HepG2 (cell line): ENCODE data around the gene MPG. TPM values are rescaled to one million over a fixed set of nuclear protein-coding genes. Genes with fewer than 3 reads are reported as not detected.
A peak's percentile ranks its signal among the peaks of the same experiment; 100 is the strongest.

Source experiments
- ATF3 ChIP-seq: sonication (generic); formaldehyde crosslinking; IDR thresholded peaks from 2 replicates; pipeline ENCODE4 v1.4.0; 2020; ENCODE audit warnings: missing genetic modification reagents
- DNMT1 ChIP-seq: sonication (generic); formaldehyde crosslinking; IDR thresholded peaks from 2 replicates; pipeline ENCODE4 v1.5.1; 2020; ENCODE audit warnings: mild to moderate bottlenecking, missing genetic modification reagents
- GATAD2A ChIP-seq: IDR thresholded peaks from 2 replicates; pipeline ENCODE4 v1.6.1; 2016
- GMEB1 ChIP-seq: sonication (generic); formaldehyde crosslinking; IDR thresholded peaks from 2 replicates; pipeline ENCODE4 v1.5.1; 2020; ENCODE audit warnings: missing genetic modification reagents, mild to moderate bottlenecking, borderline replicate concordance
- HCFC1 ChIP-seq: fragments of 150-350 bp; IDR thresholded peaks from 2 replicates; pipeline ENCODE4 v1.6.1; 2014; ENCODE audit warnings: low read depth, low read length
- HOXD1 ChIP-seq: sonication (generic); formaldehyde crosslinking; IDR thresholded peaks from 2 replicates; pipeline ENCODE4 v1.5.0; 2020; ENCODE audit warnings: missing genetic modification reagents
- IRX3 ChIP-seq: sonication (generic); formaldehyde crosslinking; IDR thresholded peaks from 2 replicates; pipeline ENCODE4 v1.8.1; 2023; ENCODE audit warnings: mild to moderate bottlenecking, low read depth, missing genetic modification reagents, borderline replicate concordance
- KDM6A ChIP-seq: IDR thresholded peaks from 2 replicates; pipeline ENCODE4 v1.6.1; 2016; ENCODE audit warnings: low read depth
- KLF11 ChIP-seq: IDR thresholded peaks from 2 replicates; pipeline ENCODE4 v1.6.1; 2016; ENCODE audit warnings: missing compliant biosample characterization
- KLF13 ChIP-seq: sonication (generic); formaldehyde crosslinking; IDR thresholded peaks from 2 replicates; pipeline ENCODE4 v1.4.0; 2020; ENCODE audit warnings: mild to moderate bottlenecking, missing genetic modification reagents
- MZF1 ChIP-seq: sonication (generic); formaldehyde crosslinking; IDR thresholded peaks from 2 replicates; pipeline ENCODE4 v1.8.1; 2023; ENCODE audit warnings: mild to moderate bottlenecking, missing genetic modification reagents, borderline replicate concordance
- RARA ChIP-seq: IDR thresholded peaks from 2 replicates; pipeline ENCODE4 v1.6.1; 2016; ENCODE audit warnings: missing genetic modification reagents, missing compliant biosample characterization
- RBAK ChIP-seq: sonication (generic); formaldehyde crosslinking; IDR thresholded peaks from 2 replicates; pipeline ENCODE4 v1.5.1; 2020; ENCODE audit warnings: mild to moderate bottlenecking, missing genetic modification reagents
- RELA ChIP-seq: sonication (generic); formaldehyde crosslinking; IDR thresholded peaks from 2 replicates; pipeline ENCODE4 v1.4.0; 2020; ENCODE audit warnings: missing genetic modification reagents
- RXRB ChIP-seq: IDR thresholded peaks from 2 replicates; pipeline ENCODE4 v1.6.1; 2016; ENCODE audit warnings: borderline replicate concordance, missing genetic modification reagents, missing compliant biosample characterization
- SALL1 ChIP-seq: sonication (generic); formaldehyde crosslinking; IDR thresholded peaks from 2 replicates; pipeline ENCODE4 v1.8.0; 2022; ENCODE audit warnings: mild to moderate bottlenecking, missing genetic modification reagents
- SIN3B ChIP-seq: fragments of 150-350 bp; IDR thresholded peaks from 2 replicates; pipeline ENCODE4 v1.6.1; 2014; ENCODE audit warnings: low read length
- TBX3 ChIP-seq: fragments of 450-650 bp; IDR thresholded peaks from 2 replicates; pipeline ENCODE4 v1.6.1; 2017; ENCODE audit warnings: antibody characterized with exemption, mild to moderate bottlenecking, inconsistent platforms, borderline replicate concordance
- TCF7L2 ChIP-seq: IDR thresholded peaks from 2 replicates; pipeline ENCODE4 v1.6.1; 2011; ENCODE audit warnings: mild to moderate bottlenecking, low read depth, low read length, moderate library complexity
- TFE3 ChIP-seq: IDR thresholded peaks from 2 replicates; pipeline ENCODE4 v1.6.1; 2016
- ZBTB20 ChIP-seq: sonication (generic); formaldehyde crosslinking; IDR thresholded peaks from 2 replicates; pipeline ENCODE4 v1.8.1; 2023; ENCODE audit warnings: missing genetic modification reagents, low read depth, mild to moderate bottlenecking, borderline replicate concordance
- ZNF280B ChIP-seq: sonication (generic); formaldehyde crosslinking; IDR thresholded peaks from 2 replicates; pipeline ENCODE4 v1.5.0; 2020; ENCODE audit warnings: missing genetic modification reagents, mild to moderate bottlenecking, borderline replicate concordance
- ZNF335 ChIP-seq: sonication (generic); formaldehyde crosslinking; IDR thresholded peaks from 2 replicates; pipeline ENCODE4 v1.4.0; 2020; ENCODE audit warnings: missing genetic modification reagents
- ZNF350 ChIP-seq: sonication (generic); formaldehyde crosslinking; IDR thresholded peaks from 2 replicates; pipeline ENCODE4 v1.4.0; 2020; ENCODE audit warnings: mild to moderate bottlenecking, low read depth, missing genetic modification reagents, borderline replicate concordance
- ZNF367 ChIP-seq: sonication (generic); formaldehyde crosslinking; IDR thresholded peaks from 2 replicates; pipeline ENCODE4 v1.4.0; 2020; ENCODE audit warnings: missing genetic modification reagents, borderline replicate concordance
- ZNF670 ChIP-seq: sonication (generic); formaldehyde crosslinking; IDR thresholded peaks from 2 replicates; pipeline ENCODE4 v1.8.0; 2022; ENCODE audit warnings: mild to moderate bottlenecking, missing genetic modification reagents, borderline replicate concordance
- ZNF83 ChIP-seq: sonication (generic); formaldehyde crosslinking; IDR thresholded peaks from 2 replicates; pipeline ENCODE4 v1.4.0; 2020; ENCODE audit warnings: missing genetic modification reagents, mild to moderate bottlenecking, borderline replicate concordance
- ZSCAN12 ChIP-seq: sonication (generic); formaldehyde crosslinking; IDR thresholded peaks from 2 replicates; pipeline ENCODE4 v1.9.0; 2021; ENCODE audit warnings: mild to moderate bottlenecking, missing genetic modification reagents
- polyA plus RNA-seq, 8 experiments: library from polyadenylated mRNA; depleted of rRNA in 3 of 8; stranded (reverse) in 7 of 8; unstranded in 1 of 8; fragments of >200 nt; fragmentation: Illumina TruSeq in 4 of 8; extraction: Trizol in 4 of 8; gene quantifications; 2 replicates each; pipeline versions ENCODE4 v1.2.1 to v1.2.3, GENCODE V29; 2011 to 2016; ENCODE audit warnings: low read depth in 4 of 8, missing spikeins in 1 of 8, mixed read lengths in 1 of 8; ENCODE audit not compliant: insufficient read depth in 1 of 8
- total RNA-seq, 5 experiments: library from RNA; depleted of rRNA; stranded (reverse); fragments of >200 nt; fragmentation: Illumina TruSeq; extraction: Trizol; gene quantifications; 2 replicates each; pipeline ENCODE4 v1.2.3, GENCODE V29; 2016; ENCODE audit warnings: low read depth in 1 of 5

The MPG gene
- total and polyA plus RNA-seq, 2 of the 13 experiments (the other 11 are each of a cell fraction or from before 2014, with no cell fraction given) = 59.1 to 62.5 TPM

GRCh38 chr16:77807-78443 lies at the start of gene MPG (continued):
- TF ChIP-seq ZNF280B (CRISPR knock-in tag) = no peak
- no peak for TF ChIP-seq ZNF83 (CRISPR knock-in tag)
- TF ChIP-seq RXRB (CRISPR knock-in tag) = no peak
- TF ChIP-seq HCFC1 = no peak
- no peak for TF ChIP-seq KLF13
- TF ChIP-seq TBX3 = no peak
- TF ChIP-seq TFE3 (CRISPR knock-in tag) = no peak
- no peak for TF ChIP-seq GATAD2A
- no peak for TF ChIP-seq GMEB1 (CRISPR knock-in tag)
- TF ChIP-seq SALL1 (CRISPR knock-in tag) = peak; percentile 31; the same call in 1 of the 2 replicates
- no peak for TF ChIP-seq ZNF670 (CRISPR knock-in tag)
- TF ChIP-seq RBAK (CRISPR knock-in tag) = no peak
- TF ChIP-seq IRX3 = no peak
- TF ChIP-seq ZNF350 (CRISPR knock-in tag) = no peak
- TF ChIP-seq DNMT1 (CRISPR knock-in tag) = no peak
- no peak for TF ChIP-seq ZNF335
- no peak for TF ChIP-seq RARA (CRISPR knock-in tag)
- no peak for TF ChIP-seq KDM6A (CRISPR knock-in tag)
- no peak for TF ChIP-seq ZNF367 (CRISPR knock-in tag)
- no peak for TF ChIP-seq ZBTB20
- TF ChIP-seq HOXD1 (CRISPR knock-in tag) = no peak
- no peak for TF ChIP-seq ZSCAN12 (CRISPR knock-in tag)
- 0 out of 2 replicates have a peak, but pooled peaks have one; percentile 28 for TF ChIP-seq RELA
- TF ChIP-seq TCF7L2 = no peak
- no peak for TF ChIP-seq KLF11
- no peak for TF ChIP-seq ATF3 (CRISPR knock-in tag)
- TF ChIP-seq SIN3B = no peak
- no peak for TF ChIP-seq MZF1 (CRISPR knock-in tag)
